HG02981 (cell line): Measurements from ENCODE around the gene CYP24A1.
"Not testable (repeated sequence)": the region's sequence is repeated elsewhere in the genome, so short reads cannot be mapped to it uniquely, and the experiment has no call there.

Experiments
- ATAC-seq: cut with Tn5 transposase; IDR thresholded peaks from one replicate; pipeline ENCODE4 v1.9.1; 2021; ENCODE audit warnings: mild to moderate bottlenecking, moderate library complexity; ENCODE audit not compliant: unreplicated experiment

Gene CYP24A1

DNA sequence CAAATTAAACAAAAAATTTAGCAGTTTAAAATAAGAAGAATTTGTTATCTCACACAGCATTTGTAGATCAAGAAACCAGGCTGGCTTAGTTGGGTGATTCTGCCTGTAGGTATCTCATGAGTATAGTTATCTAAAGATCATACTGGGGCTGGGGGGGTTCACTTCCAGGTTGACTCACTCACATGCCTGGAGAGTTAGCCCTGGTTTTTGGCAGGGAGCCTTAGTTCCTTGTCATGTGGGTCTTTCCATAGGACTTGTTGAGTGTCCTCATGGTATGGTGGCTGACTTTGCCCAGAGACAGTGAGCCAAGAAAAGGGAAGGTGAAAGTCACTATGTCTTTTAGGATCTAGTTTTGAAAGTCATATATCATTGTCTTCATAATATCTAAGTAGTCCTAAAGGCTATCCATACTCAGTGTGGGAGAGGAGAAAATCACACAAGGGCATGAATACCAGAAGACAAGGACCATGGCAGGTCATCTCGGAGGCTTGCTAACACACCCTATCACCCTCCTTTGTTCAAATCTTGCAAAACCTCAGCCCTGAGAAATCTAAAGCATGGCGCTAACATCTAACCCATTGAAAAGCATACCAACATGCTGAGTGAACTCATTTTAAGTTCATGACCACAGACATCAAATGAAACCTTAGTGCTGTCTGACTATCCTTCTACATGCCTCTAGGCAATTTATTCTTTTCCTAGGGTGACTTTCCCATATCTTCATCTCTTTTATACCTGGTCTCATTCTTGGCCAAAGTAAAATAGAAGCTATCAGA is 39.2 kb downstream of the CYP24A1 start:
- ATAC-seq: no peak

DNA sequence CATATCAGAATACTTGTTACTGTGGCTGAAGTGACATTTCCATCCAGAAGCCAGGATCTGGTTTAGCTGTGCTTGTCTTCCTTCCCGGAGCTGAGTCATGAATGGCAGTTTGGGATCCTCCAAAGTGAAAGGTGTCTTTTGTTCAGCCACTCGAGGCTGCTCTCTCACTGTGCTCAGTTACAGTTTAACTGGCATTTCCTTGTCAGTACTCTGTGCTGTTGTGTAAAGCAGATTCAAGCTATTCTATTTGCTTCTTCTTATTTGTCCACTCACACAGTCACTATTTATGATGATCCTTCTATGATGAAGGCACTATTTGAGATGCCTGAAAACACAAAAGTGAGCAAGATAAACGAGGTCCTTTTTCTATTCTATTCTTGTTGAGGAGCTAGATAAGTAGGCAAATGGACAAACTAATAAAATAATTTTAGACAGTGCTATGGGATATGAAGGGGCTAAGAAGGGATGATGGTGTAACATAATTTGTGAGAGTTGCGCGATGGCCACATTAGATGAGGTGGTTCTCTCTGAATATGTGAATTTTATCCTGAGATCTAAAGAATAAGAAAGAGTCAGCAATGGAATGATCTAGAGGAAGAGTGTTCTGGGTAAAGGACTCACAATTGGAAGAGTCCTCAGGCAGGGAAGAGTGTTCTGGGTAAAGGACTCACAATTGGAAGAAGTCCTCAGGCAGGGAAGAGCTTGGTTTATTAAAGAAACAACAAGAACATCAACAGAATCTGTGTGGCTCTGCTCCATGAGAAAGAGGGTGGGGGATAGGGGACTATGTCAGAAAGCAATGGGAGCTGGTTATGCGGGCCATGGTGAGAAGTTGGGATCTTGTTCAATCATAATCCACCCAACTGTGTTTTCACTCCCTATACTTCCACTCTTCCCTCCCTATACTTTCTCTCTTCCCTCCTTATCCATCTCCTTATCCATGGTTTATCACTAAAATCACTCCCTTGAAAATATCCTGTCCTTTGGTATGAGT is 40.1 kb downstream of the CYP24A1 start:
- ATAC-seq: no peak

DNA sequence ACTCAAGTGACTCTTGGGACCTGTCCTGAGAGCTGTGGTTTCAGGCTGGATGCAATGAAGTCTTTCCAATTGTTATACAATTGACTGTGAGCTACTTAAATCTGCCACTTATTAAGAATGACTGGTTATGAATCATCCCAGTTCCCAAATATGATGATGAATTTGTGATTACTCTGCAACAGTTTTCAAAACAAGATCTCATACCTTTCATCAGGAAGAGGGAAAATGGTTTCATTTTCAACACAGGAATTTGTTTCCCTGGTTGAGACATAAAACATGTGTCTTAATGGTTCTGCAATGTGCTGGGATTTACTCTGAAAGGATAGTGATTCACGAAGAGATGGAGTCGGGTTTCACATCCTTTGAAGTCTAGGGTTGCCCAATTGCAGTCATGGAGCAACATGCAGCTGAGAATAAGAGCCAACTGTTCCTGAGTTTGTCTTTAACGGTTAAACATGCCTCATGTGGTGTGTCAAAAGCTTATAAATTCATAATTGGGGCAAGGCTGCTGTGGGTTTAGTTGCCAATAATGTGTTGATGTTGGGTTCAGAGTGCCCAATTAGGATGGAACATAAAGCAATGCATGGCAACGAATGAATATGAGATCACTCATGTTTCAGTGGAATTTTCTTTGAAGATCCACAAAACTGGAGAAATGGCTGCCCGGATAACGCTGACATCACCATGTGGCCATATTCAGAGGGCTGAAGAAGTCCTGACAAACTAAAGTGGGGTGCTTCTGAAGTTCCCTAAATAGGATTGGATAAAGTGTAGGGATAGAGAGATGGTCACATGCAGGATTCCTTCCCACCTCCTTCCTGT is 41.0 kb downstream of the CYP24A1 start:
- no peak for ATAC-seq

DNA sequence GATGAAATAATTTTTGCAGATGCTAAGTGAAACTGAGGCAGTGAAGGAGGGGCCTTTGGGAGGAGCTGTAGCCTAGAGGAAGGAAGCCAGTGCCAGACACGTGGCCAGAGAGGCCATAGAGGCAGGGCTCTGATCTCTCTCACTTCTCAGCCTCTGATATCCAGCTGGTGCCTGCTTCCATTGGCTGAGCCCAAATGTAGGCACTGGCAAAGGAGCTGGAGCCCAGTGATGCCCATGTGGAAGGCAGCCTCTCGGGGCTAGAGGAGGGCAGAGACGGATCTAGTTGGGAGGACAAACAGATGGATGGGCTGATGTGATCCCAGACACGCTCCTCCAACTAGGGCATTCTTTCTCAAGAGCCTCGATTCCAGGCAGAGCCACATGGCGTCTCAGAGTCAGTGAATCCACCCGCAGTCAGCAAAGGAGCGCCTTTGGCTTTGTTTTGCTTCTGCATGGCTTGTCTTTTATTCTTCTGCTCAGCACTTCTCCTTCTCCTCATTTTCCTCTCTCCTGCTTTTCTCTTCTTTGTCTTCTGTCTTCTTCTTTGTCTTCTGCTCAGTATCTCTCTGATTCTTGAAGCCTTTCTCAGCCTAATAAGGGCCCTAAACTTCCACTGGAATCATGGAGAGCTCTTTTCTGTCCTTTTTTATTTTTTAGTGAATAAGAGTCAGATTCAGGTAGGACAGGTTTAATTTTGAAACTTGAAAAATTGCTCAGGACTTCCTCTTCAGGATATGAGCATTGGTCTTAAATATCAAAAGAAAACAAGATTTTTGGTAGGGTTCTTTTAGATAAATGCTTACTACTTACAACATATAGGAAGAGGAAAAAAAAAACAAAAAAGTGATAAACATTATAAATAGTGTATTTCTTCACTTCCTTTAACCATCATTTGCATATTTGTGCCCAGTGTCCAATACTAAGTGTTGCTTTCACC is 41.8 kb downstream of the CYP24A1 start:
- ATAC-seq: no peak

DNA sequence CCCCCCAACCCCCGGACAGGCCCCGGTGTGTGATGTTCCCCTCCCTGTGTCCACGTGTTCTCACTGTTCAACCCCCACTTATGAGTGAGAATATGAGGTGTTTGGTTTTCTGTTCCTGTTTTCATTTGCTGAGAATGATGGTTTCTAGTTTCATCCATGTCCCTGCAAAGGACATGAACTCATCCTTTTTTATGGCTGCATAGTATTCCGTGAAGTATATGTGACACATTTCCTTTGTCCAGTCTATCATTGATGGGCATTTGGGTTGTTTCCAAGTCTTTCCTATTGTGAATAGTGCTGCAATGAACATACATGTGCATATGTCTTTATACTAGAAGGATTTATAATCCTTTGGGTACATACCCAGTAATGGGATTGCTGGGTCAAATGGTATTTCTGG is 42.7 kb downstream of the CYP24A1 start:
- not testable (repeated sequence) for ATAC-seq

DNA sequence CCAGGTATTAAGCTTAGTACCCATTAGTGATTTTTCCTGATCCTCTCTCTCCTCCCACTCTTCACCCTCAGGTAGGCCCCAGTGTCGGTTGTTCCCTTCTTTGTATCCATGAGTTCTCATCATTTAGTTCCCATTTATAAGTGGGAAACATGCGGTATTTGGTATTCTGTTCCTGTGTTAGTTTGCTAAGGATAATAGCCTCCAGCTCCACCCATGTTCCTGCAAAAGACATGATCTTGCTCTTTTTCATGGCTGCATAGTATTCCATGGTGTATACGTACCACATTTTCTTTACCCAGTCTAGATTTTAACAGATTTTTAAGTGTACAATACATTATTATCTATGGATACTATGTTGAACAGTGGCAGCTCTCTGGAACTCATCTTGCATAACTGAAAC is 44.4 kb downstream of the CYP24A1 start:
- no peak for ATAC-seq

DNA sequence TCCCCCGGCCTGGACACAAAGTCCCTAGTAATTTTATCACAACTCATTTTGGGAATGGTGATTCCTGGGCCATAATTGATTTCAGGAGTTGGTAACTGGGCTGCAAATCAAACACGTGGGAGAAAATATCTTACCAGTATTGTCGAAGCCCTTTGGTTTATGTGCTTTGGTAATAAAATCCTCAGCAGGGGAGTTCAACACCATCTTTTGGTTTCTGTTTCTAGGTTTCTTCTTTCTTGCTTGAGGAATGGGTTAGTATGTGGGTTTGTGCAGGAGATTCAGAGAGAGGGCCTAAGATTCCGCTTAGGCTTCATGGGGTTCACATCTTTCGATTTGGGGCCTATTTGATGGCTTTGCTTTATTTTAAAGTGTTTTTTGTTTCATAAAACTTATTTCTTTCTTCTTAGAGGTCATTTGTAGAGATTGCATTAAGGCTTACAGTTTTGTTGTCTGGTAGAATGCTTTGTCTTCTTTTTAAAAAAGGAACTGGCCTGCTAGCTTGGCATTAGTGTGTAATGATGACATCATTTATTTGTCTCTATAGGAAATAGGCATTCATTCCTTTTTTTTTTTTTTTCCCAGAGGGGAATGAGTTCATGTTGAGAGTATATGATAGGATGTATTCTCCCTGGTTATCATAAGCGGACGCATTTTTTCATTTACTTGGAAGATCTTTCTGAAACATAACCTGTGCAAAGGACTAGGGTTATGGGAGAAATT is 45.8 kb downstream of the CYP24A1 start:
- ATAC-seq: no peak

DNA sequence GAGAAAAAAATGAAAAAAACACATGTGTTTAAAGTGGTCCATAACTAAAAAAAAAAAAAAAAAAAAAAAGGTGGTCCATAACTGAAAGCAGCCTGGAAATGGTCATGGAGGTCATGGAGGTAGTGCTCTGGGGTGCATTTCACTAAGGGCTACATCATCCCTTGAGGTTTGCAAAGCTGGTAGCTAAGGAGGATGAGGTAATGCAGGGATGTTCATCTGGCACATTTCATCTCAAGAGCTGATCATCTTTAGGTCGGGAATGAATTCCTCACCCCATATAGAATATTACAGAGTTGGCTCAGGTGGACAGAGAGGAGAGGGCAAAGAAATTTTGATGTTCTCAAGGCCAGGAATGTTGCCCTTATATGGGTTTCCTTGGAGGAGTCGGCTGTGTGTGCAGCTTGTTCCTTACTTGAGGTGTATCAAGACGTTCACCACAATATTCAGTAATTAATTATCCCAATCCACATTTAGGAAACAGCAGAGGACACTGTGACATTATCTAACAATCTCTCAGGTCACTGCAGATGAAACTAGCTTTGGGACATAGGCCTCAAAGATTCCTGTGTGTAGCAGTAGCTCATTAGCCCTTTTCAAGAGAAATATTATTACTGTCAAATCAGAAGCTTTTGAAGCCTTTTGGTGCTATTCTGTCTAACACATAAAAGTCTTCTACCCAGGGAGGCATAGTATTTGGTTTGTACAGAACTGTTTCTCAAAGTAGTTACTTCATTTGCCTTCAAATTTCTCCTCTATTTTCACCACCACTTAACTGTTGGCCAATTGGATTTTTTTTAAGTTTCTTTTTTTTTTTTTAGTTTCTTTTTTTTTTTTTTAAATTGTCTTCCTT is 46.8 kb downstream of the CYP24A1 start:
- ATAC-seq: no peak

DNA sequence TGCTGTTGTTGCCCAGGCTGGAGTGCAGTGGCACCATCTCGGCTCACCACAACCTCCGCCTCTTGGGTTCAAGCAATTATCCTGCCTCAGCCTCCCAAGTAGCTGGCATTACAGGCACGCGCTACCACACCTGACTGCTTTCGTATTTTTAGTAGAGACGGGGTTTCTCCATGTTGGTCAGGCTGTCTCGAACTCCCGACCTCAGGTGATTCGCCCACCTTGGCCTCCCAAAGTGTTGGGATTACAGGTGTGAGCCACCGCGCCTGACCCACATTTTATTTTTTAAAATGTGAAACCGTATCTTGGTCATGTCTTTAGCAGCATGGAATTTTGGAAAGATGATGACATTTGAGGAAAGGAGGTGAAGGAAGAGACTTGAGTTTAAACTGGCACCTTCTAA is 47.5 kb downstream of the CYP24A1 start:
- ATAC-seq: not testable (repeated sequence)

DNA sequence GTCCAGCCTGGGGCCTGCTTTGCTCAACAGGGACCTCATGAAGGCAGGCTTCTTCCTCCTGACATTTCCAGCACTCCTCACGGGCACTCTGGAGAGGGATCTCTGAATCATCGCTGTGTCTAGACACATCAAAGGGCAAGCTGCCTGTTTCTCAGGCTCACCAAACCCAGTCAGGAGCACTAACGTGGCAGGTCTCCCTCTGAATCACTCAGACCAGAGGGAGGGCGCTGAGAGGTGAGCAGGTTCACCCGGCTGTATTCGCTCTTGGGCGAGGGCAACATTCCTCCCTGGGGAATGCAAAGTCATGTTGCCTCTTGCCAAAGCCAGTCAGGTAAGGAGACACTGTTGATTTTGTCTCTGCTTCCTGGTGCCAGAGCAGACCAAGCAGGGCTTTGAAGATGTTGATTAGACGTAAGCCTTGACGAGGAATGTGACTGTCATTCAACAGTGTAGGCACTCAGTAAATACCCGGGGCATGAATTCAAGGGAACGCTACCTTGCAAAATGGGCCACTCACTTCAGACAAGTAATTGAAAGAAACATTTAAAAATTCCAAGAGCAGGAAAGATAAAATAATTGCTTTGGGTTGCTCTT is 50.1 kb downstream of the CYP24A1 start:
- ATAC-seq: no peak

DNA sequence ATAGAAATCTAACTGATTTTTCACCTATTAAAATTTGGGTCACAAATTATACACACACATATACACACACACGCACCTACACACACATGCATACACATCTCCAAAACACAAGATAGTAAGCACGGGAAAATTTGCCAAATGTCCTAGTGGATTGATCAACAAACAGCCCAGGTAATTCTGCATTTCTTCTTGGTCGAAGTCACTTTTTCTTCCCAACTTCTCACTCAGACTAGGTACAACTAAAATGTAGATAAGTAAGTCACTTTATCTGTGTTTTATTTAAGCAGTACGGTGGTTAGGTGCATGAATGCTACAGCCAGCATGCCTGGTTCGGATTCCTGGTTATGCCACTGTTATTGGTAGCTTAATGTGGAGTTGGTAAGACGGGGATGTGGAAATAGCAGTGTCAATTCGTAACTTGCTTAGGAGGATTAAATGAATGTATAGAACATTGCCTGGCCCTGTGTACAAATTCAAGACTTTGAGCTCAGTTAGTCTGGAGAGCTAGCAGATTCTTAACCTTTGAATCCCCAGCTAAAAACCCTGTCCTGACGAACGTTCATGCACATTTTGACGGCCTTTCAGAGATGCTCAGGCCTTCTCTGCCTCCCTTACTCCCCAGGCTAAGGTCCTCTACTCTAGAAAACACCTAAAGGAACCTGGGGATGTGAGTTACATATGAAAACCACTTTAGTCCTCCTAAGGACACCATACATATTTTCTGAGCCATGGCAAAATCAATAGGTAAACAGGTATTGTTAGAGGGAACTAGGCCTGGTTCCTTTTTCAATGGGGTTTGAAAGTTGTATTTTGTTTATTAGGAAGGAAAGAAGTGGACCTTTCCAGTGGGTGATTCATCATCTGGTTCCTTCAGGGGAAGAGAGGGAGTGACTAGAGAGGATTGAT is 50.9 kb downstream of the CYP24A1 start:
- no peak for ATAC-seq

DNA sequence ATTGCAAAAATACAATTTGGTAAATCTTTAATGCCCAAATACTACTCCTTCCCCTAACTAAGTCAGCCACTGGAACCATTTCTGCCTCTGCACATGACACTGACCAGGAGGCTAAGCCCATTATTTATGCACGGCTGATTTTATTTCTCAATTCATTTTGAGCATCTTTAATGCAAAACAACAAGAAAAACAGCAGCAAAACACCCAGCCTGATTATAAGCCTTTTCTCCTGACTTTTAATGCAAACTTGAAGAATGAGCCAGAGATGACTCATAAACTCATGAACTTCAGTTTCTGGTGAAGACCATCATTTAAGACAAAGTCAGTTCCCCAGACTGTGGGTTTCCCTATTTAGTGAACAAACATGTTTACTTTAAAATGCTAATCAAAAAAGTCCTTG is 51.6 kb downstream of the CYP24A1 start:
- ATAC-seq: no peak

DNA sequence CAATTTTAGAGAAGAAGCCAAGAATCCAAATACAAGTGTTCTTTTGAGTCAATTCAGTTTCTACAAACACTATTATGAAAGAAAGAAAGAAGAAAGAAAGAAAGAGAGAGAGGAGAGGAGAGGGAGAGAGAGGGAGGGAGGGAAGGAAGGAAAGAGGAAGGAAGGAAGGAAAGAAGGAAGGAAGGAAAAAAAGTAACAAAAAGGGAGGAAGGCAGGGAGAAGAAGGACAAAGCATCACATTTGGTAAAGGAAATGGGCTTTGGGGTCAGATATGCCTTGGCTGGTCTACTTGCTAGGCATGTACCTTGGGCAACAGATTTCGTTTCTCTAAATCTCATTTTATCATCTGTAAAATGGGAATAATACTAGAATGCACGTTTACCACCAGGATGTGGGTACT is 54.0 kb downstream of the CYP24A1 start:
- no peak for ATAC-seq

DNA sequence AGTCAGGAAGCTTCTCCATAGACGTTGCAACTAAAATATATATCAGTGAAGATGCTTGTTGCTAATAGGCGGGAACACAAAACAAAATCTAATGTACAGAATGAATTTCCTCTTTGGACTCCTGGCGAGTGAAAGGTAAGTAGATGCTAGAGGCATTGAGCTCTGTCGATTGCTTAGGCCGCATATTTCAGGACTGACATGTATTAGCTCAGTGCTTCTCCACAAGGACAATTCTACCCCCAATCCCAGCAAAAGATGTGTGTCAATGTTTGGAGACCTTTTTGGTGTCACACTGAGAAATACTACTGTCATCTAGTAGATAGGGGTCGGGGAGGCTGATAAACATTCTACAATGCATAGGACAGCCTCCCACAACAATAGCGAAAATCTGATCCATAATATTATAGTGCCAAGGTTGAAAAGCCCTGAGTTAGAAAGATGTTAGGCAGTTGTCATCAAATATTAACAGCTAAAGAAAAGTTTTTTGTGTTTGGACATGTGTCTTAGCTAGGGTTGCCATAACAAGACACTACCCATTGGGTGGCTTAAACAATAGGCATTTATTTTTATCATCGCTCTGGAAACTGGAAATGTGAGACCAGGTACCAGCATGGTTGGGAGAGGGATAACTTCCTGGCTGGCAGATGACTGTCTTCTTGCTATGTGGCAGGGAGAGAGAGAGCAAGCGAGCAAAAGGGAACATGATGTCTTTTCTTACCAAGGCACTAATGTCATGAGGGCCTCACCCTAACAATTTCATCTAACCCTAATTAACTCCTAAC is 55.4 kb downstream of the CYP24A1 start:
- ATAC-seq: no peak

DNA sequence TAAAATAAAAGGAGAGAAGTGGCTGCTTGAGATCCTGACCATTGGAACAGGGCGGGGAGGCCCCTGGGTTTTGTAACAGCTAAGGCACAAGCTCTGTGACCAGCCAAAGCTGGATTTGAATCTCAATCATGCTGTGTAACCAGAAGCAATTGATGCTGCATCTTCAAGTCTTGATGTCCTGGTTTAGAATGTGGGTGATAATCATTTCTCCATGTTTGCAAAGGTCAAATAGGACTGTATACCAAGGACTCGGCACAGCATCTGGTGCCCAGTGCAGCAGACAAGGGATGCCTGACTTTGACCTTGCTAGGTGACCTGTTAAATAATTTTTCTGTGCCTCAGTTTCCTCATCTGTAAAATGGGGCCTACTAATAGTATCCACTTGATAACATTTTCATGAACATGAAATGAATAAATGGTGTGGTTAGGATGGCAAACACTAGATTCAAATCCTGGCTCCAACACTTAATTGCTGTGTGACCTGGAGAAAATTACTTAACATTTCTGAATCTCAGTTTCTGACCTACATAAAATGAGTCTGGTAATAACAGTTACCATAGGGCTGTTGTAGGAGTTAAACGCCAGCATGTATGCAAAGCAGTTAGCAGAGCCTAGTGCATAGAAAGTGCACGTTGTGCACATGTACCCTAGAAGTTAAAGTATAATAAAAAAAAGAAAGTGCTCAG is 57.1 kb downstream of the CYP24A1 start:
- ATAC-seq: no peak
